ENCODE results near the gene ZFP92. TPM values are rescaled to one million over a fixed set of nuclear protein-coding genes. Genes with fewer than 3 reads are reported as not detected.

The ZFP92 gene
- polyA plus RNA-seq, 4 donors: 0.80 to 1.3 (median 0.87) TPM

GRCh38 chrX:153407736-153408135 lies 3.5 kb upstream of the ZFP92 start:
- no peak for DNase-seq (ENCODE audit: low read depth in 4 of 4, low spot score in 3 of 4)

DNA sequence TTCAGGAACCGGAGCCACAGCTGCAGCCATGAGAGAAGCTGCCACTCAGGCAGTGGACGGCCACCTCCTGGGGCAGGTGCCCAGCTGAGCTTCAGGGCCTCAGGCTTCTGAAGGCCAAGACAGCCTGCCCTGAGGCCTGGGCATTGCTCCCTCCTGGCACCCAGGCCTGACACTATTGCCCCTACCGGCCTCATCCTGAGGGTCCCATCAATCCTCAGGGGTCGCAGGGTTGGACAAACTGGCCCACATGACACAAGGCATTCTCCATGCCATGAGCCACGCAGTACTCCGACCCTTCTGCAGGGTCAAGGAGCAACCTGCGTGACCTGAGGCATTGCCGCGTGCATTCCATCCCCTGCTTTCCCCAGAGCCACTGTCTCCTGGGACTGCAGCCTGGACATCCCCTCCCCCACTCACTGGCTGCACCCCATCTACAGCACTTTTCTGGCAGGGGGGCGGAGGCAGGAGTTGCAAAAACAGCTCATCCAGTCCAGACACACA lies 3.0 kb upstream of the ZFP92 start:
- no peak for DNase-seq (ENCODE audit: low read depth in 4 of 4, low spot score in 3 of 4)

DNA sequence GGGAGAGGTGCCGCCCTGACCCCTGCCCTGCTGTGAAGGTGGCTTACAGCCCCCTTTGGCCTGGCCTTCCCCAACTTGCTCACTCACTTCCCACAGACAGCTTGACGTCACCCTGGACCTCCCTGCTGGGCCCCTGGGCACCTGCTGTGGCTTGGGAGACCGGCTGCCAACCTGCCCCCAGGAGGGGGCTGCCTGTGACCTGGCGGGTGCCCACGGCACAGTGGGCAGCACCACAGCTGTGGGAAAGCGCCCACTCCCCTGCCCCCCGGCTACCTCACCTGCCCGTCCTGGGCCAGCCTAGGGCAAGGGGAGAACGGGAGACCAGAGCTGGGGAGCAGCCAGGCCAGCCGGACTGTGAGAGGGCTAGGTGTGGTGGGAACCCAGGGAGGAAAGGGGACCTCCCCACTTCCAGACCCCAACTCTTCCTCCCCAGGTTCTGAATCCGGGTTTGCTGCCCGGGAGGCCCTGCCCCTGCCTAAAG lies 2.4 kb upstream of the ZFP92 start:
- no peak for DNase-seq (ENCODE audit: low read depth in 4 of 4, low spot score in 3 of 4)

- no peak for DNase-seq (ENCODE audit: low read depth in 4 of 4, low spot score in 3 of 4)
Measured at GRCh38 chrX:153409414-153410101, 1.7 kb upstream of the ZFP92 start.

GRCh38 chrX:153410373-153410772 lies 899 bp upstream of the ZFP92 start:
- DNase-seq (ENCODE audit: low read depth in 4 of 4, low spot score in 3 of 4): no peak

GRCh38 chrX:153410888-153411254 lies 401 bp upstream of the ZFP92 start:
- DNase-seq (ENCODE audit: low read depth in 4 of 4, low spot score in 3 of 4): no peak

GRCh38 chrX:153411988-153412574 lies 809 bp downstream of the ZFP92 start:
- DNase-seq (ENCODE audit: low read depth in 4 of 4, low spot score in 3 of 4): no peak

GRCh38 chrX:153412746-153413720 lies 1.8 kb downstream of the ZFP92 start:
- DNase-seq (ENCODE audit: low read depth in 4 of 4, low spot score in 3 of 4): no peak

- no peak for DNase-seq (ENCODE audit: low read depth in 4 of 4, low spot score in 3 of 4)
Measured at GRCh38 chrX:153413731-153414130, 2.5 kb downstream of the ZFP92 start.

GRCh38 chrX:153414856-153415510 lies 3.7 kb downstream of the ZFP92 start:
- DNase-seq (ENCODE audit: low read depth in 4 of 4, low spot score in 3 of 4): no peak

DNA sequence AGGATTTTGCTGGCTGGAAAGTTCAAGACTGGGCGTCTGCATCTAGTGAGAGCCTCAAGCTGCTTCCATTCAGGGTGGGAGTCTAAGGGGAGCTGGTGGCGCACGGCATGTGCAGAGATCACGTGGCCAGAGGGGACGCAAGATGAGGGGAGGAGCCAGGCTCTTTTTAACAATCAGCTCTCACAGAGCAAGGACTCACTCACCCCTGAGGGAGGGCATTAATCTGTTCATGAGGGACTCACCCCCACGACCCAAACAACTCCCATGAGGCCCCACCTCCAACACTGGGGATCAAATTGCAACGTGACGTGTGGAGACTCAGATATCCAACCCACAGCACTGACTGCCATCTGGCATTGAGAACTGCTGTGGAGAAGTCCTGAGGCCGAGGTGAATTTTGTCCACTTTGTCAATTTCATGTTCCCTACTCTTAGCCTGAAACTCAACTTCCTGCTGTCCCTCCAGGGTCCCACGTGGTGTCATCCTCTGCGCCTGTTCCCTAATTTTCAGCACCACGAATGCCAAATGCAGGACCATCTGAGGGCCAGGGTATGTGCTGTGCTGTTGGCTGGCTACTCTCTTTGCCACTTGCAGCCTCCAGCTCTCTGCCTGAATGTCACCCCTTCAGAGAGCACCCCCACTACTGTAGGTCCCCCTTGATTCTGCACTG lies 5.6 kb downstream of the ZFP92 start:
- no peak for DNase-seq (ENCODE audit: low read depth in 4 of 4, low spot score in 3 of 4)

DNA sequence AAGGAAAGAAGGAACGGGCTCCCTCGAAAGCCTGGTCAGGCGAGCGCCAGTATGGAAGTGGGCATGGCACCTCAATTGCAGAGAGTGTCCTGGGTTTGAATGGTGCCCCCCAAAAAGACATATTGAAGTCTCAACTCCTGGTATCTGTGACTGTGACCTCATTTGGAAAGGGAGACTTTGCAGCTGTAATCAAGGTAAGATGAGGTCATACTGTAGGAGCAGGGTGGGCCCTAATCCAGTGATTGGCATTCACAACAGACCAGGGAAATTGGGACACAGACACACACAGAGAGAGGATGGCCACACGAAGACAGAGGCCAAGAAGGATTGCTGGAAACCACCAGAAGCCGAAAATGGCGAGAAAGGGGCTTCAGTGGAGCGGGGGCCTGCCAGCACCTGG lies 6.4 kb downstream of the ZFP92 start:
- no peak for DNase-seq (ENCODE audit: low read depth in 4 of 4, low spot score in 3 of 4)

GRCh38 chrX:153420851-153421599 lies 9.8 kb downstream of the ZFP92 start:
- DNase-seq (ENCODE audit: low read depth in 4 of 4, low spot score in 3 of 4): no peak

GRCh38 chrX:153421856-153422255 lies 10.6 kb downstream of the ZFP92 start:
- DNase-seq (ENCODE audit: low read depth in 4 of 4, low spot score in 3 of 4): no peak

DNA sequence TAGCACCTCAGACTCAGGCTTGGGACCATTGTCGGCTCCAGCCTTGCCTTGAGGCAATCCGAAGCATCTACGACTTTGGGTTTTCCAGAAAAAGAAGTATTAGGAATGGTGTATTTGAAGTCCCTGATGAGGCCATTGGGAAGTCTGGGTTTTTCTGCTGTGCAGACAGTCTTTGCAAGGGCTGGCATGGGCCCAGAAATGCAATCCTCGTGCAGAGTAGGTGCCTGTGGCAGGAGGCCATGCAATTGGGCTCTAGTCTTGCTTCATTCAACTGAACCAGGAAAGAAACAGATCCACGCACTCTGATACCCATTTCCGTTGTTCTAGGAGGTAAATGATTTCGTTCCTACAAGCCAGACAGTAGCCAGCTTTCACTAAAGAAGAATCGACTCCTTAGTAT lies 12.4 kb downstream of the ZFP92 start:
- no peak for DNase-seq (ENCODE audit: low read depth in 4 of 4, low spot score in 3 of 4)

- no peak for DNase-seq (ENCODE audit: low read depth in 4 of 4, low spot score in 3 of 4)
Measured at GRCh38 chrX:153426204-153426603, 14.9 kb downstream of the ZFP92 start.

GRCh38 chrX:153430796-153431195 lies 19.5 kb downstream of the ZFP92 start:
- no peak for DNase-seq (ENCODE audit: low read depth in 4 of 4, low spot score in 3 of 4)

- no peak for DNase-seq (ENCODE audit: low read depth in 4 of 4, low spot score in 3 of 4)
Measured at GRCh38 chrX:153433161-153433680, 21.9 kb downstream of the ZFP92 start.

DNA sequence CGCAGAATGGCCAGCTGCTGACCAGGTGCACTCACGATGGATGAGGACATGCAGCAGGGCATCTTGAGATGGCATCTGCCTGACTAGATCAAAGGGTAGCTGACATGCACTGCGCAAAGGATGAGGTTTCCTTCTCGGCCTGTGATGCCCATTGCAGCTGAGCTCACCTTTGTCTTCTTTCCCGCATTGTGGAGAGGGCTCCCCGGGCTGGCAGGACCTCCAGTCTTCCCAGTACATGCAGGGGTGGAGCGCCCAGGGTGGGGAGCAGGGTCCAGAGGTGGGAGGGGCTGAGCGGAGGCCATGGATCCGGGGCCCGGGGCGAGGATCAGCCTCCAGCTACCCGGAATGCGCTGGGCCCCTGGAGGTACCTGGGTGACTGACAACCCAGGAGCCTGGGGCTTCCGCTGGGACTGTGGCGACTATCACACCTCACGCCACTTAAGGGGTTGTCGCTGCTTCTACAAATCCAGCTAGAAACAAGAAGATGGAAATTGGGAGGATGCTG lies 22.6 kb downstream of the ZFP92 start:
- no peak for DNase-seq (ENCODE audit: low read depth in 4 of 4, low spot score in 3 of 4)
